Activated CD8-positive, alpha-beta memory T cell treated with anti-CD3 and anti-CD28 coated beads, Interleukin-2, amount 50 U/mL, for 24 hours (primary cell): ENCODE data around the gene OXTR.

Source experiments
- DNase-seq: peaks from one replicate; pipeline ENCODE4 v3.0.0-alpha.2; 2020; ENCODE audit errors: extremely low read depth

Gene OXTR

DNA sequence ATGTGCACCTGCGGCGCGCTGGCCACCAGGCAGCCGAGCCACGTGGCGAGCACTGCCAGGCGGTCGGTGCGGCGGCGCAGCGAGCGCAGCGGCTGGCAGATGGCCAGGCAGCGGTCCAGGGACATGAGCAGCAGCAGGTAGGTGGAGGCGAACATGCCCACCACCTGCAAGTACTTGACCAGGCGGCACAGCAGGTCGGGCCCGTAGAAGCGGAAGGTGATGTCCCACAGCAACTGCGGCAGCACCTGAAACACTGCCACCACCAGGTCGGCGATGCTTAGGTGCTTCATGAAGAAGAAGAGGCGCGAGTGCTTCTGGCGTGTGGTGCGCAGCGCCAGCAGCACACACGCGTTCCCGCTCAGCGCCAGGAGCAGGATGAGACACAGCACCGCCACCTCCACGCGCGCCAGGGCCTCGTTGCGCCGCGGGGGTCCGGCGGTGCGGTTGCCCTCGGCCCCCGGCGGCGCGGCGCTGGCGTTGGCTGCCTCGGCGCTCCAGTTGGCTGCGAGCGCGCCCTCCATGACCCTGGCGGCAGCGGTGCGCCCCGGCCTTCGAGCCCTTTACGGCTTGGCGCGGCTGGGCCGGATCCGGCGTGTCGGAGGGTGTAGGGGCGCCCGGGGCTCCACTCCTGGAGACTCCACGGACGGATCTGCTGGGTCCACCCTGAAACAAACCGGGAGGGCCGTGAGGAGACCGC is 1.6 kb downstream of the OXTR start:
- DNase-seq, result no peak

DNA sequence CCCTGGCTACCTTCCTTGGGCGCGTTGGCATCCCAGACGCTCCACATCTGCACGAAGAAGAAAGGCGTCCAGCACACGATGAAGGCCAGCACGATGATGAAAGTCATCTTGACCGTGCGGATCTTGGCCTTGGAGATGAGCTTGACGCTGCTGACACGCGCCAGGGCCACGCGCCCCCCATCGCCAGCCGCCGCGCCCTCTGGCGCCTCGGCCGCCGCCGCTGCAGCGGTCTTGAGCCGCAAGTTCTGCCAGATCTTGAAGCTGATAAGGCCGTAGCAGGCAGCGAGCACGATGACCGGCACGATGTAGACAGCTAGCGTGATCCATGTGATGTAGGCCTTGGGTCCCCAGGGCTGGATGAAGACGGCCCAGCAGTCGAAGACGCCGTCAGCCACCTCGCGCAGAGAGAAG is 2.2 kb downstream of the OXTR start:
- DNase-seq, result no peak

- no peak for DNase-seq
Observed at GRCh38 chr3:8766148-8766547, 3.3 kb downstream of the OXTR start.

GRCh38 chr3:8765528-8765927 is 3.9 kb downstream of the OXTR start:
- no peak for DNase-seq

DNA sequence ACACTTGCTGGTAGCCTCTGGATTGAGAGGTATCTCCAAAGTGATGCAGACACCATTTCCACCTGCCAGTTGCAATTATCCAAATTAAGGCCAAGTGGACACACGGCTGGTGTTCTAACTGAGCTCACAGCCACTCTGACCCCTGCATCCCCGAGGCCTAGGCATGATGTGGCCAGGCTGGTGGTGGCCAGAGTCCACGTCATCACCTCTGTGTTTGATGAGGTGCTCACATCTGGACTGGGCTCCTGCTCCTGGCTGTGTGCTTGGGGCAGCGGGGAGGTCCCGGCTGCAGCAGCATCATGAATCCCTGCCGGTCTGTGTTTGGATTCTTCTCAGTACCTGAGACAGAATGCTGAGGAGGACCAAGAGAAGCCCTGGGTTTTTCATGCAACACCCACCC is 4.9 kb downstream of the OXTR start:
- DNase-seq, result no peak

DNA sequence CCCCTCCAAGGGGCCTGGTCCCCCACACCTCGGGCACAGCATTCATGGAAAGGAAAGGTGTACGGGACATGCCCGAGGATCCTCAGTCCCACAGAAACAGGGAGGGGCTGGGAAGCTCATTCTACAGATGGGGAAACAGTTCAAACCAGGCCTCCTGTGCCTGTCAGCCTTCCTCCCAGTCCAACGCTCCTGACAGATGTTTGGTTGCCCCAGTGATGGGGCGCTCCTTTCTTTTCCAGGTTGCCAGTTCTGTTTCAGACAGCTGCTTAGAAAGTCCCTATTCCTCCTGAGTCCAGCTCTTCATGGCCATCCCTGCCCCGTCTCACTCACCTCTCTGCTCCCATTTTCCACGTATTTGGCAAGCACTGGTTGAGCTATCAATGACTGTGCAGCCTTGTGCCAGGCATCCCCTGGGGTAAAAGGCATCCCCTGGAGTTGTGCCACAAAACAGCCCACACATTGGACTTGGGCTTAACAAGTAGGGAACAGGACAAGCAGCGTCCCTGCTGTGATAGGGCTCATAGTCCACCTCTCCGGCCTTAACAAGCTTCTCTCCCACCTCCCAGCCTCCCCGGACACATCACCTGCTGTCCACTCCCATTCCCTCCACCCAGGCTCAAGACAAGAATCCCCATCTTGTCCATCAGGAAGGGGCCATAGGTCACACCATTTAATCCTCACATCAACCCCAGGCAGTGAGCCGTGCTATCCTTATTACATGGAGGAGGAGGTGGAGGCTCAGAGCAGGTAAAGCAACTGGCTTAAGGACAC is 6.6 kb downstream of the OXTR start:
- DNase-seq, result no peak

GRCh38 chr3:8761866-8762265 is 7.5 kb downstream of the OXTR start:
- DNase-seq, result no peak

DNA sequence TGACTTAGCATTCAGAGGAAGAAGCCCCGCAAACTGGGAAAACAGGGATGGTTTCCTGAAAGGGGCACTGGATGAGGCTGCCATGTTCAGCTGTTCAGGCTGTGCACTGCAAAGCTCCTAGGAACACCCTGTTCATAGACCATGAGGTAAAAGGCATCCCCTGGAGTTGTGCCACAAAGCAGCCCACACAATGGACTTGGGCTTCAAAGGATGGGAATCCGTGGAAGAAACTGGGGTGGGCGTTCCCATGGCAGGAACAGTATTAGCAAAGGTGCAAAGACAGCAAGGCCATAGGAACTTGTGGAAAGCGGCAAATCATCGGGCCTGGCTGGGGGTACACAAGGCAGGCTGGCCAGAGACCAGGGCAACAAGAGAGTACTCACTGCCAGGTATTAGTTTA is 8.9 kb downstream of the OXTR start:
- no peak for DNase-seq

DNA sequence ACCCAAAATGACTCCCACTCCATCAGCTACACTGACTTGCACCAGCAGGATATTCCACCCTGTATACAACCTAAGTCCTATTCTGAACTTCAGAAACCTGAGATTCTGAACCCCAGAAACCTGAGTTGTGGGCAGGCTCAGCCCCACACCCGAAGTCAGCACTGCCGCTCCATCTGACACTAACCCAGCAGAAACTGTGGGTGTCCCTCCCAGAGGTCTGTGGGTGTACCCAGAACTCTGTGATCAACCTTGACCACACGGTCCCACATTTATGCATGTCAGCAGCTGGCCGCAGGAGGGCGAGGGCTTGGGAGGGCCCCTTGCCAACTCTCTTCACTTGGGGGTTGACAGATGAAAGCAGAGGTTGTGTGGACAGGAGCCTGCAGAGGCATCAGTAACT is 9.3 kb downstream of the OXTR start:
- no peak for DNase-seq

GRCh38 chr3:8759038-8759707 is 10.2 kb downstream of the OXTR start:
- no peak for DNase-seq

GRCh38 chr3:8757551-8758518 is 11.6 kb downstream of the OXTR start:
- no peak for DNase-seq

- no peak for DNase-seq
Observed at GRCh38 chr3:8756671-8757070, 12.7 kb downstream of the OXTR start.

DNA sequence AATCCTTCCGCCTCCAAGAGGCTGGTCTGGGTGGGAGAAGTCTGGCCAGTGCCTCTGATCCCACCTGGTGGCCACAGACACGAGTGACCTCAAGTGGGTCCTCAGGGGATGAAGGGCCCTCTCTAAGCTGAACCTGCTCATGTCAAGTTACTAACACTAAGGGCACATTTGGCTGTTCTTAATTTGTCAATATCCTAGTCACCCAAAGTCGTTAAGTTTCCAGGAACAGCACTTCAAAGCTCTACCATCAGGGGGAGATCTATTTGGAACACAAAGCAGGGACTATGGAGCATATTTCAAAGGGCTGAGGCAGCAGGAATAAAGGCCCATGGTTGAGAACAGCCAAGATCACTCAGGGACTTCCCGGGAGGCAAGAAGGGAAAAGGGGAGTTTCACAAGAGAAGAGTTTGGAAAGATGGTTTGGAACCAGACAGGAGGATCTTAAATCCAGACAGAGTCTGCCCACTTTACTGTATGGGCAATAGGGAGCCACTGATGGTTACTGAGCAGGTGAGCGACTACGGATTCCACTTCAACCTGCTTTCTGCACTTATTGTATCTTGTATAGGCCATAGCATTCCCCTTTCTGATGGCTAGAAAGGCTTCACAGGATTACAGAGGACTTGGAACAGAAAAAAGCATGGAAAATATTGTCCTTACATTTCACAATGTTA is 13.7 kb downstream of the OXTR start:
- no peak for DNase-seq

DNA sequence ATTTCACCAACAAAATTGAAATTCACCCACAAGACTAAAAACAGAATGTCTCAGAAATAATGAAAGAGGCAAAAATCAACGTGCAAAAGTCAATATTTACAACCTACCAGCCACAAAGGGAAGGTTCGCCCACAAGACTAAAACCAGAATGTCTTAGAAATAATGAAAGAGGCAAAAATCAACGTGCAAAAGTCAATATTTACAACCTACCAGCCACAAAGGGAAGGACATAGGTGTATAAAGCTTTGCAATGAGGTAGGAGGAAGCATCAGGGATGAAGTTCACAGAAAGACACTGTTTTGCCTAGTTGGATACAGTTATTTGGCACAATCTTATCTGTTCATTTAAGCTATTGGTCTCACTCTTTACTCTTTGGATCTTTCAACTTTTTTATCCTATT is 14.3 kb downstream of the OXTR start:
- DNase-seq, result no peak

DNA sequence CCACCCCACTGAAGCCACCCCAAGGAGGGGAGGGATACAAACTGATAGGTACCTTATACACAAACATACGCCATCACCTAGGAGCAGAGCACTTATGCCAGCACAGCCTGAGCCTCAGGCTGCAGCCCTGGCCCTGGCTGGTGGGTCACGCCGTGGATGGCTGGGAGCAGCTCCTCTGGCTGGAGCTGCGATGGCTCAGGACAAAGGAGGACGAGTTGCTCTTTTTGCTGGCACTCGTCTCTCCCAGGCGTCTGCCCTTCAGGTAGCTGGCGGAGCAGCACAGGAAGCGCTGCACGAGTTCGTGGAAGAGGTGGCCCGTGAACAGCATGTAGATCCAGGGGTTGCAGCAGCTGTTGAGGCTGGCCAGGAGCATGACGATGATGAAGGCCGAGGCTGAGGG is 16.6 kb downstream of the OXTR start:
- no peak for DNase-seq

- no peak for DNase-seq
Observed at GRCh38 chr3:8749316-8749715, 20.1 kb downstream of the OXTR start.

GRCh38 chr3:8746780-8747345 is 22.6 kb downstream of the OXTR start:
- no peak for DNase-seq

GRCh38 chr3:8745619-8746370 is 23.6 kb downstream of the OXTR start:
- DNase-seq, result no peak

DNA sequence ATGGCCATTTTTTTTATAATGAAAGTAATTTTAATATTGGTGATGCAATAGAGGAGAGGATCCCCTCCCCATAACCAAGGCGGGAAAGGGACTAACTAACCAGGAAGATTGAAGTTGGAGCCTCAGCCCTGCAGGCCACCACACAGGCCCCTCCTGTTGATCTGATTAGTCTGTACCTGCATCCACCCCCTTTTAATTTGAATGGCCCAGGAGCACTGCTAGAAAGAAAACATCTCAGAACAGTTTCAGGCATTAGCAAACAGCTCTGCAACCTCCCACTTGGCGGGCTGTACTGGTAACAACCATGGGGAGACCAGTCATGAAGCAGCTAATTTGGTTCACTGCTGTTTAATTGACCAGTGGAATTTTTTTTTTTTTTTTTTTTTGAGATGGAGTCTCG is 25.5 kb downstream of the OXTR start:
- DNase-seq, result no peak

DNA sequence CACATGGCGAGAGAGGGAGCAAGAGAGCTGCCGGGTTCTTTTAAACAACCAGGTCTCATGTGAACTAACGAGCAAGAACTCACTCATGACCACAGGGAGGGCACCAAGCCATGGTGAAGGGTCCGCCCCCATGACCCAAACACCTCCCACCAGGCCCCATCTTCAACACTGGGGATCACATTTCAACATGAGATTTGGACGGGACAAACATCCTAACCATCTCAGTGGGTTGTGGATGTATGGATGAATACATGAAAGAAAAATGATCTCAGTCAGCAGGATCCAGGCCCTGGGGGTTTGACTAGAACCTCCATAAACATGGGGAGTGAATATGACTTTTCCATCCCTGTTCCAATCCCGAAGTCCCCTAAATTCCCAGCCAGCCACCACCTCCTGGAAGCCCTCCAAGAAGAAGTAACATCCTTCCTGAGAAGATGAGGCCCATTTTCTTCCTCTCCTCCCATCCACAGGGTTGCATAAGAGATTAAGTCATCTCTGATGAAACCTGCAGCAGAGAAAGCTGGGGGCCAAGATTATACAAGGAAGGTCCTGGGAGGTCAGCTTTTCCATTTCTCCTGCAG is 26.3 kb downstream of the OXTR start:
- DNase-seq, result no peak
